Measurements from ENCODE around the gene BCL10.
A peak's percentile ranks its signal among the peaks of the same experiment; 100 is the strongest.

The BCL10 gene

GRCh38 chr1:85276215-85276977 lies at the start of gene BCL10:
Gene BCL10, minus strand, starts transcription at chr1:85276632. Its CDS starts 280 bp downstream, at chr1:85276352.
- DNase-seq (ENCODE audit: low read depth): peak; percentile 97

- no peak for DNase-seq (ENCODE audit: low read depth)
Observed at GRCh38 chr1:85325920-85326319, 49.5 kb upstream of the BCL10 start.

GRCh38 chr1:85323770-85324169 lies 47.3 kb upstream of the BCL10 start:
- DNase-seq (ENCODE audit: low read depth): no peak

- no peak for DNase-seq (ENCODE audit: low read depth)
Observed at GRCh38 chr1:85322655-85323054, 46.2 kb upstream of the BCL10 start.

- DNase-seq (ENCODE audit: low read depth): no peak
Observed at GRCh38 chr1:85321237-85321964, 45.0 kb upstream of the BCL10 start.

- no peak for DNase-seq (ENCODE audit: low read depth)
Observed at GRCh38 chr1:85320371-85321131, 44.1 kb upstream of the BCL10 start.

- DNase-seq (ENCODE audit: low read depth): no peak
Observed at GRCh38 chr1:85319931-85320330, 43.5 kb upstream of the BCL10 start.

- DNase-seq (ENCODE audit: low read depth): no peak
Observed at GRCh38 chr1:85319491-85319890, 43.1 kb upstream of the BCL10 start.

GRCh38 chr1:85318217-85318616 lies 41.8 kb upstream of the BCL10 start:
- DNase-seq (ENCODE audit: low read depth): no peak

- no peak for DNase-seq (ENCODE audit: low read depth)
Observed at GRCh38 chr1:85317560-85317959, 41.1 kb upstream of the BCL10 start.

- DNase-seq (ENCODE audit: low read depth): no peak
Observed at GRCh38 chr1:85316321-85316720, 39.9 kb upstream of the BCL10 start.

GRCh38 chr1:85315789-85316188 lies 39.4 kb upstream of the BCL10 start:
- DNase-seq (ENCODE audit: low read depth): no peak

- DNase-seq (ENCODE audit: low read depth): no peak
Observed at GRCh38 chr1:85314726-85315125, 38.3 kb upstream of the BCL10 start.

GRCh38 chr1:85313888-85314696 lies 37.7 kb upstream of the BCL10 start:
- no peak for DNase-seq (ENCODE audit: low read depth)

GRCh38 chr1:85311818-85312217 lies 35.4 kb upstream of the BCL10 start:
- DNase-seq (ENCODE audit: low read depth): no peak

- no peak for DNase-seq (ENCODE audit: low read depth)
Observed at GRCh38 chr1:85308833-85309350, 32.5 kb upstream of the BCL10 start.

- peak; percentile 46 for DNase-seq (ENCODE audit: low read depth)
Observed at GRCh38 chr1:85307987-85308832, 31.8 kb upstream of the BCL10 start.

- DNase-seq (ENCODE audit: low read depth): no peak
Observed at GRCh38 chr1:85306236-85306635, 29.8 kb upstream of the BCL10 start.

- DNase-seq (ENCODE audit: low read depth): no peak
Observed at GRCh38 chr1:85303440-85304162, 27.2 kb upstream of the BCL10 start.

- no peak for DNase-seq (ENCODE audit: low read depth)
Observed at GRCh38 chr1:85300140-85300539, 23.7 kb upstream of the BCL10 start.

Measured in activated T-helper 9 cell treated with anti-CD3 and anti-CD28 coated beads, Interleukin-2, amount 50 U/mL, for 16 hours (primary cell).